SW480 (cell line): Measurements from ENCODE around the gene DAB1.
A peak's percentile ranks its signal among the peaks of the same experiment; 100 is the strongest.

Experiments
- DNase-seq: peaks from one replicate; pipeline ENCODE4 v3.0.0-alpha.2; 2016; ENCODE audit warnings: low spot score

DAB1 gene

DNA sequence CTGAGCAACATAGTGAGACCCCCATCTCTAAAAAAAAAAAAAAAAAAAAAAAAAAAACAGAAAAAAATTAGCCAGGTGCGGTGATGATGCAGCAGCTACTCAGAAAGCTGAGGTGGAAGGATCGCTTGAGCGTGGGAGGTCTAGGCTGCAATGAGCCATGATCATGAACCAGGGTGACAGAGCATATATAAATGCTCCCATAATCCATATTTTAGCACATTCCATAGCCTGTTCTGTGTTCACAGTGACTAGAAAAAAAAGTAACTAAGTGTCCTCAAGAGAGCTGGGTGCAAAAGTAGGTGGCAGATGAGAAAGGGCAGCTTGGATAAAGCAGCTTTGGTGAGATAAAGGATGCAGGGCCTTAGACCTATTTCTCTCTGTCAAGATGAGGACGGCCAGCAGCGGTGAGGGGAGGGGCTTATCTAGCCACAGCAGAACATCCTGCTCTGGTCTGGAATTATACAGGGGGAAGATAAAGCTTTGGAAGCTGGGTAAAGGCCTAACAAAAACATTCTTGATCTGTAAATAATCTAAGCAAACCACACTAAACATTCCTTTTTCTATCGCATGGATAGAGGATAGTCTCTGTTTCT is 205.3 kb downstream of the DAB1 start:
- DNase-seq, result no peak

- no peak for DNase-seq
Observed at GRCh38 chr1:57217905-57218304, 206.0 kb downstream of the DAB1 start.

- no peak for DNase-seq
Observed at GRCh38 chr1:57214951-57215575, 208.8 kb downstream of the DAB1 start.

DNA sequence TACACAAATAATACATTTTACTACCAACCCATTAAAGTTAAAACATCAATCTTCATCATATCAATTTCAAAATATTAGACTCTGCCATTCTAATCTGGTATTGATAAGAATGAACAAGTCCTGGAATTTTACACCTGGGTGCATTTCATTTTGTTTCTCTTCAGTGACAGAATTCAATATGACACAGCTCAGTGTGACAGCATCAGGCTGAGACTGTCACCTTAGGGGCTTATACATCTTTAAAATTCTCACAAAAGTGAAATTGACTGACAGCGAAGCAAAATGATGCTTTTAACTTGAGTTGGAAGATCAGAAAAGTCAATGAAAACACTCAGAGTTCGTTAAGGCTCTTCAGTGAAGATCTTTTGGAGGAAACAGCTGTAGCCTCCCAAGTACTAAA is 213.0 kb downstream of the DAB1 start:
- DNase-seq, result no peak

GRCh38 chr1:57209495-57209894 is 214.4 kb downstream of the DAB1 start:
- no peak for DNase-seq

DNA sequence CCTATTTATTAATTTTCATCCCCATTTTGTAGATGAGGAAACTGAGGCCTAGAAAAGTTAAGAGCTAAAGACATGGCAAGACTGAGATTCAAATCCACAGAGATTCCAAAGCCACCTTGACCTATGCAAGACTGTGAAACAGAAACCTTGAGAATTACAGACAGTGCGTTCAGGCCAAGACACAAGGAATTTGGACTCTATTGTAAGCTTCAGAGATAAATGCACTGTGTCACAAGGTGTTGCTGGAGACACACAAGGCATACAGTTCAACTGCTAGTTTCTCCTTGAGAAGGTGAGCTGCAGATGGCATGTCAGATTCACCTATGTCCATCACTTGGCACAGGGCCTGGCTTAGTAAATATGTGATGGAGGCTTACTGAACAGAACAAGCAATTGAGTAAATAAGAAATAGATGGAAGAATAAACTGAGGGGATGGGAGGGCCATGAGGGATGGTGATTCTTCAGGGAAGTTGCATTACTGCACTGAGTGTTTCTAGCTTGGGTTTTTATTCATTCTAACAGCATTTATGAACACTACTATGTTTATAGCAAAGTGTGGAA is 215.0 kb downstream of the DAB1 start:
- no peak for DNase-seq

GRCh38 chr1:57206038-57206437 is 217.8 kb downstream of the DAB1 start:
- no peak for DNase-seq

DNA sequence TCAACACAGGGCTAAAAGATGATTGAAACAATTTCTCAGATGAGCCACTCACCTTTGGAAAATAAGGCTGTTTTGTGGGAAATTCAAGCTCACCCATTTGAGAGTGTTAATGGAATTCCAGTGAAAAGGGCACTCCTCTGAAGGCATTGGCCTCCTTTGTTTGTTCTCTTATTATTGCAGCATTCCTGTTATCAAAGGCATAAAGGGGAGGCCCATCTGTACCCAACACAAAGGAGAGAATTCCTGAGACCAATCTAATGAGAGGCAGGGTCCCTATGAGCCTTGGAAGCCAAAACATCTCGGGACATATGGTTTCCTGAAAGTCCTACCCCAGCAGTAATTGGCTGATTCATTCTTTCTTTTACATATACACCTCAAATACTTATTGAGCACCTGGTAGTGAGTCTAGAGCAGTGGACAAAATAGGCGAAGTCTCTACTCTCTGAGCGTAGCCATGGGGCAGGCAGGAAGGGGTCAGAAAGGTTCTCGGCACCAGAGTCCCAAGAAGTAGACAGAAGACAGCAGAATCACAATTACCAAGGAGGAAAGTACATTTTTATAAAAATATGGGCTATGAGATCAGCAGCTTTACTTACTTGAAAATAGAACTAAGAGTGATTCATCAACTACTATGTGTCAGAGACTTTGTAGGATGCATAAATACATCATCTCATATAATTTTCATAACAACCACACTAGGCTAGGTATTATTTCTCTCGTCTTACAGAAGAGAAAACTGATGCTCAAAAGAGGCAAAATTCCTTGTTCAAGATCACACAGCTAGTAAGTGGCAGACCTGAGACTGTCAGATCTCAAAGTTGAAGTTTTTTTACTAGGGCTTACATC is 218.7 kb downstream of the DAB1 start:
- no peak for DNase-seq

- no peak for DNase-seq
Observed at GRCh38 chr1:57204091-57204490, 219.8 kb downstream of the DAB1 start.

DNA sequence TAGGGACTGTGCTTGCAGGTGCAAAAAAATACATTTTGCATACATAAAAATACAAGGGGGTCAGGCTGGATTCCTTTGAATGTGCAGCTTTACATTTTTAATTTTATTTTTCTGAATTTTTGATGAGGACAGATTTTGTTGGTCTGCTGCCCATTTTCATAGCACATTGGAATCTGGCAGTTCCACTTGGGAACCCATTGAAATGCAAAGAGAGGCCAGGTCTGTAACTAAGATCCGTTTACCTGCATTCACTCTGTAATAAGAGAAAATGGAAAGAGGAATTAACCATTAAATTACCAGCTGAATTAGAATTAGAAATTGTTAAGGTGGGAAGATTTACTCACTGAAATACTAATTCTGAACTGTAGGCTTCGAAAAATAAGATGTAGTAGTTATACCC is 221.6 kb downstream of the DAB1 start:
- DNase-seq, result no peak

DNA sequence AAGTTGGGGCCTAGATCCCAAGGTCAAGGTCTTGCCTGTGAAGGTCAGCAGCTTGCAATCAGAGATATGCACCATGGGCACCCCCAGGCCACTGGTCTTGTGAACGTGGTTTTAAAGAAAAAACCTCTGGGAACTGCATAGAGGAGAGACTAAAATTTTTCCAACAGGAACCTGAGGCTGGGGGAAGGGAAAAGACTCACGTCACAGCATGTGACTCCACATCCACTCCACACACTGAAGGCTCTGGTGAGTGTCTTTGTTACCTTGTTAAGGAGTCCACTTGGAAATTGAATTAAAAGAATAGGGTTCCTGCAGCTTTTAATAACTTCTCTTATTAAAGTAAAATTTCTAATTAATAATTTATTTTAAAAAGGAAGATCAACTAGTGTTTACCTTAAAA is 224.9 kb downstream of the DAB1 start:
- DNase-seq, result no peak

DNA sequence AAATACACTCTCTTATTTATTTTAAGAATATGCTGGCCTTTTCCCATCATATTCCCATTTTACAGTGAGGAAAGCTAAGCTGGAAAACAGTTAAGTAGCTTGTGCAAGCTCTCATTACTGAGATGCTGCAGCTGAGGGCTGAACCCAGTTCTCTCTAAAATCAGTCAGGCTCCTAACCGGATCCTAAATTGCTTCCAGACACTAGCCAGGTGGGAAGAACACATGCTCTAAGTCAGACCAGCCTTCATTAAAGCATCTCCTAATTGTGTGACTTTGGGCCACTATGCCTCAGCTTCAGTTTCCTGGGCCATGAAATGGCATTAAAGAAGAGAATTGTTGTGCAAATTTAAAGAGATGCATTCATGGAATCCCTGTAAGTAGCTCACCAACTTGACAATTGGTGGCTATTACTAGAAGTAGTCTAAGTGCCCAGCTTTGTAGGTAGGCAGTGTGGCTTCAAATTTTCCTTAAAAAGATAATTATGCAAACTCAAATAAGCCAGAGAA is 228.4 kb downstream of the DAB1 start:
- DNase-seq, result no peak

DNA sequence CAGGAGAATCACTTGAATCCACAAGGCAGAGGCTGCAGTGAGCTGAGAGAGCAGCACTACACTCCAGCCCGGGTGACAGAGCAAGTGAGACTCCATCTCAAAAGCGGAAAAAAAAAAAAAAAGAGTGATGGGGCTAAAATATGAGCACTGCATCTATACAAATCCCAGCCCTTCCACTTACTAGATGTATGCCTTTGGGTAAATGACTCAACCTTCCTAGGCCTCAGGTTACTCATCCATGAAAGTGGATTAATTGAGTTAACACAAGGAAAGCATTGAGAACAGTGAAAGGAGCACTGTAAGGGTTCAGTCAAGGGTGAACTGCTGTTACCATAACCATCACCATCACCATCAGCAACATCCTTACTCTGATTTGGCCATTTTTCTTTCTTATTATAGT is 231.6 kb downstream of the DAB1 start:
- peak; percentile 26 for DNase-seq

DNA sequence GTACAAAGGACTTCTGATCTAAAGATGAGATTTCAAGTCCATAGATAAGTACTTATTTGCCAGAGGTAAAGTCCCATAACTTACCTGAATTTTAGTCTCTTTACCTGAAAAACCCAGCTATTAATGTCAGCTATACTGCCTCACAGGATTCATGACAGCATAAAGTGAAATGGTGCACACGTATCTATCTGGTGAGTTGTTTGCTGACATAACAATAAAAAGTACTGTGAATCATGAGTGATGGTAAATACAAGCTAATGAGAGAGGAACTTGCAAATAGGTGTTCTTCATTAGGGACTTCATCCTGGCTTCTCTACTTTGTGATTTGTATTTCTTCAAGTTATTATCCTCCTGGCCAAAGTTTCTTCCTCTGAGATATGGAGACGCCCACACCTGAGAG is 233.0 kb downstream of the DAB1 start:
- DNase-seq, result no peak

DNA sequence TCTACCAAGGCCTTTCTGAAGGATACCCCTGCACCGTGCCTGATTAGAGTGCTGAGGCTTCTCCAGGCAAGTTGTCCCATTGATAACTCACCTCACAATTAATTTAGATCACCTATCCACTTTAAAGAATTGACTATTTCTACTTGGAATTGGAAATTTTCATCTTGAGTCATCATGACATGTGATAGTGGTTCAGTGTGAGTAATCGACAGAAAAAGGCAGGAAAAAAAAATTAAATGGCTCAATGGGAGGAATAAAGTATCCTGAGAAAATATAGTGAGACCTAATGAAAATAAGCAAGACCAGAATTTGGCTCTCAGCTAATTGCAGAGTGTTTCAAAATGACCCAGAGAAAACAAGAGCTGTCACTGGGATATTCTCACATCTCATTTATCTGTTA is 235.7 kb downstream of the DAB1 start:
- no peak for DNase-seq

- DNase-seq, result no peak
Observed at GRCh38 chr1:57186455-57186854, 237.4 kb downstream of the DAB1 start.

DNA sequence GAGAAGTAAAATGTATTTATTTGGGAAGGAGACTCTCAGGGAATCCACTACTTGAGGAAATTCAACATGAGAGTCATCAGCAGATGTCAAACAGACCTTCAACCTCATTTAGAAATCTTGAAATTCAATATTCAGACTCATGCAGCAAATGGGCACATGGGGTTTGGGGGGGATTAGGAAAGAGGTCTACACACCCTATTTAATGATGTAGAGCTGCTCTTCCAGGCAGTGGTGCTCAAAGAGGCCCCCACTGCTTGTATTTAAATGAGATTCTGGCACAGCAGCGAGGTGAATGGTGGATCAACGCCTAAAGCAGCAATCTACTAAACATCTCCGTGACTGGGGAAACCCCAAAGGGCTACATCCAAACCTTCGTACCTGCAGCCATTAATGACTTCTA is 244.9 kb downstream of the DAB1 start:
- no peak for DNase-seq

GRCh38 chr1:57175506-57175905 is 248.4 kb downstream of the DAB1 start:
- DNase-seq, result no peak

GRCh38 chr1:57172040-57172439 is 251.8 kb downstream of the DAB1 start:
- DNase-seq, result no peak

DNA sequence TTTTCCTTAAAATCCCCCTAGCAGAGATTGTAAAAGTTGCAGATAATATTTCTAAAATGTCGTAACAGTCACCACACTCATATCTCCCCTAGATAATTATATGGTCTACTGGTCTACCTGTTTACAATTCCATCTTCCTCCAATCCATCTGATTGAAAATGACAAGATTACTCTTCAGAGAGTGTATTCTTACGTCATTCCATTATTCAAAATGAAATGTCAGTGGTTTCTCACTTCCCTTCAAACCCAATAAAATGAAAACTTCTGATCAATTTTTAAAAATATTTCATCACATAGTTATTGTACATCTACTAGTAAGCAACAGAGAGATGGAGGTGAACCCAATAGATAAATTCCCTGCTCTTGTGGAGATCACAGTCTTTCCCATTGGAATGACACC is 255.9 kb downstream of the DAB1 start:
- no peak for DNase-seq

GRCh38 chr1:57165546-57165945 is 258.3 kb downstream of the DAB1 start:
- no peak for DNase-seq

DNA sequence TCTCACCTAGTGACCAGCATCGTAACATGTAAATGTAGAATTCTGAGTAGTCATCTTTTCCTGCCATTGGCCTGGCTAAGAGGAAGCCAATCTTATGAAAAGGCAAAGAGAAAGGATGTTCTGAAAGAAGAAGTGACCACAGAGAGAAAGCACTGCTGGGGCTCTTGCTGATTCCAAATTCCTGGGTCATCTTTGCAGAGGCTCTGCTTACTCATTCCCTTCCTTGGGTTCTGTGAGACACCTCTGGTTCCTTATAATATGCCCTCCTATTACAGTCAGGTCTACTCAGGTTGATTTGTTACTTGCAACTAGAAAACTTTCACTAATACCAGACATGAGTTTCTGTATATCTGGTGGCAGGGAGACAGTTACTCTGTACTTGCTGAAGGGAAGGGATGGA is 259.3 kb downstream of the DAB1 start:
- DNase-seq, result no peak

DNA sequence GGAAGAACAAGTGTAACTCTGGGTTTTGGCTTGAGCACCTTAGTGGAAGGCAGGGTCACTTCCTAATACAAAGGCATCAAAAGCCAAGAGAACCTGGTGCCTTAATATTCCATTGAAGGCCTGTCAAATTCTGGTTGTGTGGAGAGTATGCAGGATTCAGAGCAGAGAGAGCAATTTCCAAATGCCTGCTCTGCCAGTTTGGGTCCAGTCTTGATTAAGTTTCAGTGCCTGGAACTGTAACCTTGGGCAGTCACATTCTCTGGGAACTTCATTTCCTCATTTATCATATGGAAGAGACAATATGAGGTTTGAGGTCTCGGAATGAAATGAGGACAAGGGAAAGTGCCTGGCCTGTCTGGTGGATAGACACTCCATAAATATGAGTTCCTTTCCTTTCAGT is 260.1 kb downstream of the DAB1 start:
- DNase-seq, result no peak
